GM19397 (cell line): ENCODE results near the gene NEDD4L.

Experiments used
- ATAC-seq: cut with Tn5 transposase; IDR thresholded peaks from one replicate; pipeline ENCODE4 v1.9.1; 2021; ENCODE audit warnings: mild to moderate bottlenecking, moderate library complexity; ENCODE audit not compliant: unreplicated experiment

The NEDD4L gene

DNA sequence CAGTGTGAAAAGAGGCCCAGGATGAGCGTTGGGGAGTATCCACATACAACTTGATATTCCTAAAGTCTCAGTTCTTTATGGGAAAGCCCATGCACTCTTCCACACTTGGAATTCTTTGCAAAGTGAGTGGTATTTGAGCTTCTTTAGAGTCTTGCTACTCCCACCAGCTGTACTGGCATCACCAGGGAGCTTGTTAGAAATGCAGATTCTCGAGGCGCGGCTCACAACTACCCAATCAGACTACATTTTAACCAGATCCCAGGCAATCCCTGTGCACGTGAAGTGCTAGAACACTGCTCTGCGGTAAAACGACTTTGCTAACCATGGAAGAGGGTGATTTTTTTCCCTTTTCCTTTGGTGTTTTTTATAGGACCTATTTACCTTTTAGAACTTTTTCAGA lies 184.7 kb downstream of the NEDD4L start:
- no peak for ATAC-seq

DNA sequence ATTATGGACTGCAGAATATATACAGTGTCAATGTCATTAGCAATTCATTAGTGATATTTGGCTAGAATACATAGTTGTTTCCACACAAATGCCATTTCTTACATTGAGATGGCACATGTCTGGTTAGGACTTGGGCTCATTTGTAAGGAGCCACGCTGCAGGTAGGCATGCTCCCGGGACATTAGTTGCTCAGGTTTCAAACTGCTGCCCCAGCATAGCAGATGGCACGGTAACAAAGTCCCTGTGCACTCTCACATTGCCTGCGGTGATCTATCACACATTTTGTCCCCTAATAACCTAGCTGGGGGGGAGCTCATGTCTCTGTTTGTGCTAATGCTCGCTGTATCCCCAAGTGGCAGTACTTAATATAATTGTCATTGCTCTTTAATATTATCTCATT lies 185.1 kb downstream of the NEDD4L start:
- no peak for ATAC-seq

DNA sequence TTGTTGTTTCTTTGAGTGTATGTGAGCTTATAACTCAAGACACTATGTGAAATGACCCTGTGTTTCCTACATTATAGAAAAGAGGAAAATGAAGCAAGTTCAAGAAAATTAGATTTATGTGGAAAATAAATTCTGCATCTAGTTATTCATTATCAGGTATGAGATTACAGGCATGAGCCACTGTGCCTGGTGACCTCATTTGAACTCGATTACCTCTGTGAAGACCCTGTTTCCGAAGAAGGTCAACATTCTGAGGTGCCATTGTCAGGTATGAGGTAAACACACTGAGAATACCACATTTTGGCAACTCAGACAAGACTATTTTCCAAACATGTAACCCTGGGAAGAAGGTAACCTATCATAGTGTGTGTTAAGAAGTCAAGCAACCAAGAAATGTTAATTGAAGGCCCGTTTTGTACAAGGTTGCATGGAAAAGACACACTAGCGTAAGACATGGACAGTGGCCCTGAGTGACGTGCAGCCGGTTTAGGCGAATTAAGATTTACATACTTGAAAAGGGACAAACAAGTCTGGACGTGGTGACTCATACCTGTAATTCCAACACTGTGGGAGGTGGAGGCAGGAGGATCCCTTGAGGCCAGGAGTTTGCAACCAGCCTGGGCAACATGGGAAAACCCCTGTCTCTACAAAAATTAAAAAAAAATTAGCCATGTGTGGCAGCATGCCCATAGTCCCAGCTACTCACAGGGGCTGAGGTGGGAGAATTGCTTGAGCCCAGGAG lies 186.6 kb downstream of the NEDD4L start:
- no peak for ATAC-seq

DNA sequence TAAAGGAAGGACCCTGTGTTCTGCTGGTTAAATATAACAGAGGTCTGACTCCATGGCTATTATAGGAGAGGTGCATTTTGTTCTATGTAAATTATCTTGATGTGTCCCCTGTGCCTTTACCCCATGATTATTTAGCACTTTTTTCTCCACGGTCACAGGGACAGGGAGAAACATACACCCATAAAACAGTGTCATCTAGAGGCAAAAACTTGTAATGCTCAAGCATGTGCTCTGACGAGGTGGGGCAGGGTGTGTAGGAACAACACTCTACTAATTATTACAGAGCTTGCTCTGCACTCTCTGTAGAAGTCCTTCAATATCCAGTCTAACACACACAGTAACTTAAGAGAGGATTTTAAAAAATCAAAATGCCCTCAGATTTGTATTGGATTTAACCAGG lies 187.9 kb downstream of the NEDD4L start:
- no peak for ATAC-seq

DNA sequence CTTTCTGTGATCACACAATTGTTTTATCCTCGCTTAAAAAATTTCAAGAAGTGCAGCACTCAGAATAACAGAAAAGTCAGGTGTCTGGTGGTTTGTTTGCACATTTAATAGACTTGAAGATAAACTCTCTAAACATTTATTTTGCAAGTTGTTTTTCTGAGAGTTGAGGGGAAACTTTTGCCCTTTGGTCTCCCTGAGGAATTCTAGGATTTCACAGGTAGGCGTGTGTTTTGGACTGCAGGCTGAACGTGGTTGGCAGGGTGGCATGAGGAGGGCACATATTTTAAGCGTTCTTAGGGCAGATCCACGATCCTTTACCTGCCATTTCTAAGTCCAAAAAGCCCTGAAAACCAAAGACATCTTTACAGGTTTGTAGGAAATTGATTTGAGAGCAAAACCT lies 188.6 kb downstream of the NEDD4L start:
- no peak for ATAC-seq

DNA sequence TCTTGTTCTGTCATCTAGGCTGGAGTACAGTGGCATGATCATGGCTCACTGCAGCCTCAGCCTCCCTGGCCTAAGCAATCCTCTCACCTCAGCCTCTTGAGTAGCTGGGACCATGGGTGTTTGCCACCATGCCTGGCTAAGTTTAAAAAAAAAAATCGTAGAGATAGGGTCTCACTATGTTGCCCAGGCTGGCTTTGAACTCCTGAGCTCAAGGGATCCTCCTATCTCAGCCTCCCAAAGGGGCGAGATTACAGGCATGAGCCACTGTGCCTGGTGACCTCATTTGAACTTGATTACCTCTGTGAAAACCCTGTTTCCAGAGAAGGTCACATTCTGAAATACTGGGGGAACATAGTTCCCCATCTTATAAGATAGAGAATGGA lies 190.3 kb downstream of the NEDD4L start:
- no peak for ATAC-seq

DNA sequence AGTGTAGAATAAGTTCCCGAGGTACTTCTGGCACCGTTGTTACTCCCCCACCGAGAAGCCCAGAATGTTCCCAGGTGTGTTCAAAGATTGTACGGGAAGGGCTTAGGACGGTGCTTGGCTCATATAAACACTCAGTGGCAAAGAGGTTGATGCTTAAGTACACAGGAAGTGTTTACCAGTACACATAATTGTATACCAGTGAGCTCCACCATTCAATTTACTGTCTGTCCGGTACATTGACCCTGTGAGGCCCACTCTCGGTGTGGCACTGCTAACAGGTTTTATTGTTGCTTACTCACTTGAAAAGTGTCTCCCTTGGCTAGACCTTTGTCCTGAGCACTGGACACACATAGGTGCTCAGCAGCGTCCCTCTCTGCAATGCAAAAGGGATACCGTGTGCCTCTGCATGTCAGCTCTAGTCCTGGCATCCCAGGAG lies 191.0 kb downstream of the NEDD4L start:
- ATAC-seq = no peak

DNA sequence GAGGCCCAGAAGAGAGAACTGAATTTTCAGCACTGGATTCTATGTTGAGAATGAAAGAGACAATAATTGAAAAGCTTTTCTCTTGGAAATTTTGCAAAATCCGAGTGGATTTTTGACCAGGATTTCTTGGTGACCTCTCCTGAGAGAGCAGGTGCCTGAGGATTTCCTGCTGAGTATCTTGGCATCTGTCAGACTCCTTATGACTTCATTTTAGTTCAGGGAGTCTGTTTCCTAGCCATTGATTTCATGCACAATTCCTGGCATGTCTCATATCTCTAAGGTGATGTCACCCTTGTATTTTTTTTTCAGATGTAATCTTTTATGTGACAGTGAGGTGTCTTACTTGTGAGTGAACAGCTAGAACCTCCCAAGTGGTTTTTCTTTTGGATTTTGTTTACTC lies 195.9 kb downstream of the NEDD4L start:
- no peak for ATAC-seq

DNA sequence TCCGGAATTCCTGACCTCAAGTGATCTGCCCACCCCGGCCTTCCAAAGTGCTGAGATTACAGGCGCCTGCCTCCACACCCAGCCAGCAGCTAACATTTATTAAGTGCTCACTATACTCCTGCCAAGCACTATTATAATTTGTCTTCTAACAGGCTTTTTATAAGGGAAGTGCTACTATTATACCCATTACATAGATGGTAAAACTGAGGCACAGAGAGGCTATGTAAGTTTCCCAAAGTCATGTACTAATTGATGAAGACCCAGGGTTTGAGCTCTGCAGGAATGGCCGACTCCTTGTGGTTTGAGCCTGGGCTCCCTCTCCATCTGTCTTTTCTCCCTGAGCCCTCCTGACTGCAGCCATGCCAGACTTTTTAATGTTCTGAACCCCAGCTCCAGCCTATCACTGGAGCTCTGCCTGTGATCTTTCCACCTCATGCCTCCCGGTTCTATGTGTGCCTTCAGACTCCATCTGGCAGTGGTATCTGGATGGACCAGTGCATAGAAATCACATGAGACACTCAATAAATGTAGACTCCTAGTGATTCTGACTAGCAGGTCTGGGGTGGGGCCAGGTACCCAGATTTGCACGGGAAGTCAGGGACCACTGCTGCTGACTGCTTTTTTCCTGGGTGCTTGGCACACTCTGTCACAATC lies 197.1 kb downstream of the NEDD4L start:
- no peak for ATAC-seq

DNA sequence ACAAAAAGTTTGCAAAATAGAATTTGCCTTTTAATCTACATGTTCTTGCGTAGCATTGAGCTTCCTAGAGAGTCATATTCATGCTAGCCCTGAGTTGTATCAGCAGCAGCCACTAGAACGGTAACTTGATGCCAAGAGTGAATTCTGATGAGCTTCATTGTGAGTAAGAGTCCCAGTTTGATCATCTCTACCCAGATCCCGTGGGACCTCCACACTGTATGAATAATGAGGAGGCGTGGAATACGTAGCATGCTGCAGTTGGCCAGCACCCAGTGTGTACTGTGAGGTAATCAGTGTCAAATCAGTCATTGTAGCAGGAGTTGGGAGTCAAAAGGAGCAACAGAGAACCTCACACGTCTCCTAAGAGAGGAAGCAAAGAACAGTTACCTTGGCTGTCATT lies 197.9 kb downstream of the NEDD4L start:
- no peak for ATAC-seq

DNA sequence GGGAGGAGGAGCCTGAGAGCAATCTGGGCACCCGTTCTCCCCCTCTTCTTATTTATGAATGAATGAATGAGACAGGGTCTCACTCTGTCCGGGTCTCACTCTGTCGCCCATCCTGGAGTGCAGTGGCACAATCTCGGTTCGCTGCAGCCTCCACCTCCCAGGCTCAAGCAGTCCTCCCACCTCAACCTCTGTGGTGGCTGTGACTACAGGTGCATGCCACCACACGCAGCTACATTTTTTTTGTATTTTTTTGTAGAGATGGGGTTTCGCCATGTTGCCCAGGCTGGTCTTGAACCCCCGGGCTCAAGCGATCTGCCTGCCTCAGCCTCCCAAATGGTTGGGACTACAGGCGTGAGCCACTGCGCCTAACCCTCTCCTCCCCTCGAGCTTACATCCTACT lies 198.4 kb downstream of the NEDD4L start:
- no peak for ATAC-seq

DNA sequence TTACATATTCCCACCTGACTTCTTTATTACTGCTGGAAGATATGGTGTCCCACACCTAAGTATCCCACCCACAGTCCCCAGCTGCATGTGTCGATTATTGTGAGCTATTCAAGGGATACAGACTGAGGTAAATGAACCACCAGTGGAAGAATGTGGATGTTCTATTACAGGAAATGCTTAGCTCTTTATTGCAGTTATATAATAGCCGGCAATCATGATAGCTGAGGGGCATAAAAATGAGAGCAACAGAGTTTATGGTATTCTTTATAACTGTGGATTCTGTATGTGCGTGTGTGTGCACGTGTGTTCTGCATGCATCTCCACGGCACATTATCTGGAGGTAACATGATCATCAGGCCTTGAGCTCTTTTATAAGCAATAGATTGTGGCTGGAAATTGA lies 198.9 kb downstream of the NEDD4L start:
- ATAC-seq = no peak

DNA sequence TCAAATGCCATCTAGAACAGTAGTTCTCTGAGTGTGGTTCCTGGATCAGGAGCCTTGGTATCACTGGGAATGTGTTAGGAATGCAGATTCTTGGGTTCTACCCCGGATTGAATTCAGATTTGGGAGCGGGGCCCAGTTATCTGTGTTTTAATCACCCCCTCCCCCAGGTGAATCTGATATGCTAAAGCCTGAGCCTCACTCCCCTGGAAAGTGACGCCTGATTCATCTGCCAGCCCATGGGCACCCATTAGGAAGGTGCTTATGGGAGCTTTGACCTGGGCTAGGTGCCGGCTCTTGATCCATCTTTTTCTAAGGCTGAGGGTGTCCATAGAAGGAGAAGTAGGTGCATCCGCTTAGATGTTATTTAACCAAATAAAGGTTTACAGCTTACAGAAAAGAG lies 199.4 kb downstream of the NEDD4L start:
- no peak for ATAC-seq

DNA sequence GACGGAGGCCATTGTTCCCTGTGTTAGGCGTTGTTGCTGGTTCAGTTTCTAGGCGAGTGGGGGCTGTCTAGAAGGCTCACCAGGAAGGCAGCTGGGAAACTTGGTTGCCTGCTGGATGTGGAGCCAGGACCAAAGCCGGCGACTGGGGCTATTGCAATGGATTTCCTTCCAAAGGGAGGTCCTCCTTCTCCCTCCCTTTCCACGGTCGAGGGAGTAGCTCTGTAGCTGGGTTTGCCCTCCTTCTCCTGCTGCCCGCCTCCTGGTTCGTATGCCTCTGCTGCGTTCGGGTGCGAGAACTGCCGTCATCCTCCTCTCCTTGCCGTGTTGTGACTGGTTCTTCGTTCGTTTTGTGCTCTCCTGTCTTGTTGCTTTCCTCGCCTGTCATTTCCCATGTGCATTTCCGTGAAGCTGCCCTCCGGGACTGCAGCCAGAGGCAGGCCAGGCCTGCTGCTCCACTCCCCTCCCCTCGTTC lies 203.4 kb downstream of the NEDD4L start:
- no peak for ATAC-seq

DNA sequence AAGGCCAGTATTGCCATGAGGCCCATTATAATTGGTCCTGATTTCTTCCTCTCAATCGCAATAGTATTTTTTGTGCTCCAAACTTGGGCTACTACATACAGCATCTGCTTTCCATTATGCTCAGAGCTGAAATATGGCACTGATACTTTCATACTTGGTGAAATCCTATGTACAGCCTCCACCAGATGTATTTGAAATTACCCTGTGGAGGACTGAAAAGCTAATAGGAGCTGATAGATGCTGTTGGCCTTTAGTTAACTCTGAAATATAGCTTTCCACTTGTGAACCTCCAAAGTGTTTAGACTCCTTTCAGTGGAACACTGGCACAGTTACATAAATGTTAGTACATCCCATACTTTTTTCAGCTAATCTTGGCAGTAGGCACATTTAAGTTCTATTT lies 205.7 kb downstream of the NEDD4L start:
- ATAC-seq = no peak

DNA sequence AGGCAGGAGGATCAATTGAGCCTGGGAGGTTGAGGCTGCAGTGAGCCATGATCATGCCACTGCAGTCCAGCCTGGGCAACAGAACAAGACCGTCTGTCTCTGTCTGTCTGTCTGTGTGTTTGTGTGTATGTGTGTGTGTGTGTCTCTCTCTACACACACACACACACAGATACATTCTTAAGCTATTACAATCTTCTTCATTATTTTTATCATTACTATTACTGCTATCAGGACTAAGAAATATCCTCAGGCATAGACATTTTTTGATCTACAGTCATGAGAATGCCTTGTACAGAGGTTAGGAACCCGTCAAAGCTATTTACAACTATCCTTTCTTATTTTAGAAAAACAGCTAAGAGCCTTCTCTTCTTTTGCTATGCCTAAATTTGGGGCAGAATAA lies 207.4 kb downstream of the NEDD4L start:
- ATAC-seq = no peak

DNA sequence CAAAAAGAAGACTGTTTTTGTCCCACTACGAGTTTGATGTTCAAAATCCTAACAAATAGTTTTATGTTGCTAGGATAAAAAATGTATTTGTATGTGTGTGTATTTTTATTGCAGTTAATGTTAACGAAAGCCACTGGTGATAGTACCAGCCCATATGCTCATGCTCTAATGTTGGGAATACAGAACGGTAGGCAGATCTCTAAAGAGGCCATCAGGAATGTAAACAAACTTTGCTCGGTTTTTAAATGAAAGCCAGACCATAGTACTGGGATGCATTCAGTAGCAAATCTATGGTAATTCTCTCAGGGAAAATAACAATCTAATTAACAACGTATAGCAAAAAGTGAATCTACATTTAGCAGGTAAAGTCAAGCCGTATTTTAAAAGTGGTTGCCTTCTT lies 208.1 kb downstream of the NEDD4L start:
- no peak for ATAC-seq

DNA sequence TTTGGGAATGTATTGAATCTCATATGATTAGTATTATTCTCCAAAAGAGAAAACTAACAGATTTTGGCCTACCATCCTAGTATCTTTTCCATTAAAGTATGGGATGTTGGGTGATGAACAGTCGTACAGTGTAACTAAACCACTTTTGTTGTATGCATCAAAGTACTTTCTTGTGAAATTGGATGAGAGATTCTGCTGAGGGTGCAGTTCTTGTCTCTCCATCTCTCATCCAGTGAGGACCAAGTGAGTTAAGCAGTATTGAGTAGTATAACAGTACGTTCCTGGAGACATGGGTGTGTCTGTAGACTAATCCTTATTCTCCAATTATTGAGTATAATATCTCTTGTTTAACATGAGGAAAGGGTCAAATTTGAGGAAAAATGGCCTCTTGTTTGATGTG lies 209.3 kb downstream of the NEDD4L start:
- no peak for ATAC-seq

DNA sequence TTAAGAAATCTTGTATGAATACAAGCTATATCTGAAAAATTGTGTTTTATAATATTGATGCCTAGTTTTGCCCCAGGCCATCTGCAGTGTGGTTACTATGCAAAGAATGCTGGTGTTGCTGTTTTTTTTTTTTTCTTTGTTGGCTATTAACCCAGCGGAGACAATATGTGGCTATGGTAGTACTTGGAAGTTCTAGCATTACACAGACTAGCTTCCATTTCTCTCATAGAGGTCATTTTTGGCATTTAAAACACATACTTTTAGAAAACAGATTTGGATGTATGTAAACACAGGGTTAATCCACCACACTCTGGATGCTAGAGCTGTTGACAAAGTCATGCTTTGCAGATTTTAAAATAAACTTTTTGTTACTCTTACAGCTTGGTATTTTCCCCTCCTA lies 209.8 kb downstream of the NEDD4L start:
- ATAC-seq = no peak

DNA sequence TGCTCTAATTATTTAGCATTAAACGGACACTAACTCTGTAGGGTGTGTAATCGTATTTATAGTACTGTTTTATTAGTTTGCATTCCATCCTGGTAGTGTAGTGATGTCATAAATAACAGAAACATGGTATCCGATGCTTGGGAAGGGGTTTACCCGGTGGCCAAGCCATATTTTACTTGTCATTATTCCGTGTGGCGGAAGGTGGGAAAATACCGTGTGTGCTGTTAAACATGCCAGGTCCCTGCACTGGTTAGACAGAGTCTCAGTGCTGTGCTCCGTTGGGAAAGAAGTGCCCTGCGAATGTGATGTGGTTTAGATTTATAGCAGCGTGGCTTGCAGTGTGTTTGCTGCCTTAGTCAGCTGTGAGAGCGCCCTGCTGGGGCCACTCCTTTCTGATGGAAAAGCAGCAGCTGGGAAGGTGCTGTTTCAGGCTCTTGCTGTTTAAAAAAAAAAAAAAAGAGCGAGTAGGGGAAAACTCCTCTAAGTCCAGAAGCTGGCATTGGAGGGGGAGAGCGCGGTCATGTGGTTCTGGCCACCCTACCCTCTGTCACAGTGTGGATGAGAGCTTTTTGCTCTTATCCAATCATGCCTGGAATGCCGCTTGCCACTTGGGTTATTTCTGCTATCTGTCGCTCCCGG lies 211.0 kb downstream of the NEDD4L start:
- ATAC-seq = no peak

DNA sequence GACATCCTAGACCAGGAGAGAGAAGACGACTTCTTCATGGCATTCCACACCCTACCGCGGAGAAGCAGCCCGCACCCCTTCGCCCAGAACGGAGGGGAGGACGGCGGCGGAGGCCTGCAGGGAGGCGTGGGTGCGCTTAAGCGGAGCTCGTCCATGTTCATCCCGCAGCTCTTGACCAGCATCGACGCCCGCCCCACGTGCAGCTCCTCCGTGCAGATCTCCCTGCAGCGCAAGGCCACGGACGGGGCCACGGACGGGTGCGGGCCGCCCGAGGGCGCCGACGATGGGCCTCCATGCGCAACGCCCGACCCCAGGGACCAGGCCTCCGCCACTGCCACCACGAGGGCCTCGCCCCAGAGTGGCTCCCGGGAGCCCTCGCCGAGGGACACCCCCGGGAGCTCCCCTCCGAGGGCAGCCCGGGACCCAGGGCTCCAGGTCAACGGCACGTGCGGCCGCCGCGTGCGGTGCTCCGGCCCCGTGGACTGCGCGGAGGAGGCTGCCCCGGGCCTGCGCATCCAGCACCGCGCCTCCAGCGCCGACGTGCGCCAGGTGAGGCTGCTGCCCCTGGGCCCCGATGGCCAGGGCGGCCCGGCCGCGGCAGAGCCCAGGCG lies 211.8 kb downstream of the NEDD4L start:
- ATAC-seq = no peak
